Body of pancreas (tissue), 4 donors: Measurements from ENCODE around the gene YBX3. TPM values are rescaled to one million over a fixed set of nuclear protein-coding genes. Genes with fewer than 3 reads are reported as not detected.

ENCODE experiments used
- ATAC-seq: fragments of 150-250 bp; one replicate; pipeline ENCODE4 v1.9.1; 2016
- DNase-seq, 4 donors: peaks; one replicate each; pipeline ENCODE4 v3.0.0-alpha.2; 2019
- H3K27ac ChIP-seq, 4 donors: fragments of 200-600 bp; sonication (generic); 1 replicate in 3 of 4; 2 replicates in 1 of 4; pipeline versions ENCODE4 v1.5.1 to v1.6.1; 2016 to 2019; ENCODE audit warnings: mild to moderate bottlenecking in 1 of 4, mixed read lengths in 1 of 4, moderate library complexity in 1 of 4
- H3K27me3 ChIP-seq, 2 donors: fragments of 200-600 bp; sonication (generic); one replicate each; pipeline ENCODE4 v1.6.0; 2016; ENCODE audit warnings: mild to moderate bottlenecking in 1 of 2
- H3K36me3 ChIP-seq, 2 donors: fragments of 200-600 bp; sonication (generic); replicated peaks in 1 of 2; 2 replicates each; pipeline ENCODE4 v1.5.1; 2016; ENCODE audit warnings: low read depth in 2 of 2; ENCODE audit not compliant: insufficient read depth in 1 of 2
- H3K4me1 ChIP-seq: fragments of 200-600 bp; sonication (generic); one replicate; pipeline ENCODE4 v1.6.0; 2016
- H3K4me3 ChIP-seq, 2 donors: fragments of 200-600 bp; sonication (generic); 1 replicate in 1 of 2; 2 replicates in 1 of 2; pipeline ENCODE4 v1.5.1; 2016 to 2019
- H3K9me3 ChIP-seq, 3 donors: fragments of 200-600 bp; sonication (generic); 1 replicate in 2 of 3; 2 replicates in 1 of 3; pipeline ENCODE4 v1.5.1; 2016
- POLR2A ChIP-seq, 3 donors: fragments of 450-650 bp; IDR thresholded peaks; one replicate each; pipeline ENCODE4 v1.6.1; 2016; ENCODE audit warnings: antibody characterized with exemption in 3 of 3, mild to moderate bottlenecking in 2 of 3
- WGBS, 2 donors: methylation state at CpG; one replicate each; pipeline ENCODE4 v1.1.5; 2017; 5-methylcytosine and 5-hydroxymethylcytosine counted together
- intact Hi-C: fragments of 100-400 bp; cut with DNase I; formaldehyde crosslinking; loops from one replicate; pipeline ENCODE4 v1.15.1; 2023
- total RNA-seq, 2 donors: library from RNA; depleted of rRNA; stranded (reverse); fragments of >200 nt; gene quantifications; one replicate each; pipeline ENCODE4 v1.1.0, GENCODE V29; 2016
- TF ChIP-seq, protein P1 (sequence below), 7 experiments: fragments of 450-650 bp in 4 of 7; fragments of 200-600 bp in 3 of 7; sonication (generic) in 3 of 7; IDR thresholded peaks; one replicate each; pipeline ENCODE4 v1.5.1; 2016 to 2019; ENCODE audit warnings: antibody characterized with exemption in 7 of 7

Gene YBX3
- total RNA-seq, 2 donors from 2014 or later: 293 to 403 TPM

DNA sequence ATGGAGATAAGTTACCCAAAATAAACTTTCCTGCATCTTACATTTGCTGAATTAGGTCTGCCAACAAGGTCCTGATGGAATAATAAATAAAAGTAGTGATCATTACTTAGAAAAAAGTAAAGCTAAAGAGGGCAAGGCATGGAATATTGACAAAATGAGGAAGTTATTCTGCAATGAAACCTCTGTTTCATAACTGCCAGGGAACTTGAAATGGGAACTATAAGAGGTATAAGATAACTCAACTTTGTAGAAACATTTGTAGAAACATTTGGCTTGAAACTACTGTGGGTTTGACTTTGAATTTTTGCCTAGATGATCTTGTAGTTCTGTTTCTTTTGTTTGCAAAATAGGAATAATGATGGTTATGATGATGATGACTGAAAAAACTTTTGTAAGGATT is 18.7 kb upstream of the YBX3 start:
- intact Hi-C loops: no loop called here
- H3K4me3 ChIP-seq: no peak overlapping the region
- ATAC-seq (no peak), DNase-seq (no peak)
- no peaks in the 10 kb centered on the region for H3K4me1 ChIP-seq
- TF ChIP-seq POLR2A (IDR thresholded peaks at IDR 0.05): no peak
- TF ChIP-seq, protein P1, sequence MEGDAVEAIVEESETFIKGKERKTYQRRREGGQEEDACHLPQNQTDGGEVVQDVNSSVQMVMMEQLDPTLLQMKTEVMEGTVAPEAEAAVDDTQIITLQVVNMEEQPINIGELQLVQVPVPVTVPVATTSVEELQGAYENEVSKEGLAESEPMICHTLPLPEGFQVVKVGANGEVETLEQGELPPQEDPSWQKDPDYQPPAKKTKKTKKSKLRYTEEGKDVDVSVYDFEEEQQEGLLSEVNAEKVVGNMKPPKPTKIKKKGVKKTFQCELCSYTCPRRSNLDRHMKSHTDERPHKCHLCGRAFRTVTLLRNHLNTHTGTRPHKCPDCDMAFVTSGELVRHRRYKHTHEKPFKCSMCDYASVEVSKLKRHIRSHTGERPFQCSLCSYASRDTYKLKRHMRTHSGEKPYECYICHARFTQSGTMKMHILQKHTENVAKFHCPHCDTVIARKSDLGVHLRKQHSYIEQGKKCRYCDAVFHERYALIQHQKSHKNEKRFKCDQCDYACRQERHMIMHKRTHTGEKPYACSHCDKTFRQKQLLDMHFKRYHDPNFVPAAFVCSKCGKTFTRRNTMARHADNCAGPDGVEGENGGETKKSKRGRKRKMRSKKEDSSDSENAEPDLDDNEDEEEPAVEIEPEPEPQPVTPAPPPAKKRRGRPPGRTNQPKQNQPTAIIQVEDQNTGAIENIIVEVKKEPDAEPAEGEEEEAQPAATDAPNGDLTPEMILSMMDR (IDR thresholded peaks at IDR 0.05): no peak
- no peaks in the 10 kb centered on the region for H3K27me3 ChIP-seq
- no peak overlapping the region for H3K27ac ChIP-seq
- H3K36me3 ChIP-seq: no peaks in the 10 kb centered on the region
- no peaks in the 10 kb centered on the region for H3K9me3 ChIP-seq

DNA sequence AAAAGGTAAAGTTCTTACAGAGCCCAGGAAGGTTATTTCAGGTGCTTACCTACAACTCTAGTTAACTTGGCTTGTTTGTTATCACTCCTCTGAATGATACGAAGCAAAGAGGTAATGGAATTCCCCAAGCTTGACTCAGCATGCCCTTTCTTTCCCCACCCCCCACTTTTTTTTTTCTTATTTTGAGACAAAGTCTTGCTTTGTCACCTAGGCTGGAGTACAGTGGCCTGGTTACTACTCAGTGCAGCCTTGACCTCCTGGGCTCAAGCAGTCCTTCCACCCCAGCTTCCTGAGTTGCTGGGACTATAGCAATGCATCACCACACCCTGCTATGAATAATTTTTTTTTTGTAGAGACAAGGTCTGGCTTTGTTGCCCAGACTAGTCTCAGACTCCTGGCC is 17.1 kb upstream of the YBX3 start:
- no peaks in the 10 kb centered on the region for H3K9me3 ChIP-seq
- H3K27ac ChIP-seq: no peak overlapping the region
- H3K27me3 ChIP-seq: no peaks in the 10 kb centered on the region
- intact Hi-C loops: no loop called here
- ATAC-seq: peak; percentile 75
- H3K4me1 ChIP-seq: no peaks in the 10 kb centered on the region
- no peak for DNase-seq
- no peak for TF ChIP-seq POLR2A (IDR thresholded peaks at IDR 0.05)
- TF ChIP-seq, protein P1 (IDR thresholded peaks at IDR 0.05): no peak
- H3K4me3 ChIP-seq: no peak overlapping the region
- no peaks in the 10 kb centered on the region for H3K36me3 ChIP-seq
- WGBS, 2 donors: 19 to 21% methylated on average over 1 of the region's 1 CpG

DNA sequence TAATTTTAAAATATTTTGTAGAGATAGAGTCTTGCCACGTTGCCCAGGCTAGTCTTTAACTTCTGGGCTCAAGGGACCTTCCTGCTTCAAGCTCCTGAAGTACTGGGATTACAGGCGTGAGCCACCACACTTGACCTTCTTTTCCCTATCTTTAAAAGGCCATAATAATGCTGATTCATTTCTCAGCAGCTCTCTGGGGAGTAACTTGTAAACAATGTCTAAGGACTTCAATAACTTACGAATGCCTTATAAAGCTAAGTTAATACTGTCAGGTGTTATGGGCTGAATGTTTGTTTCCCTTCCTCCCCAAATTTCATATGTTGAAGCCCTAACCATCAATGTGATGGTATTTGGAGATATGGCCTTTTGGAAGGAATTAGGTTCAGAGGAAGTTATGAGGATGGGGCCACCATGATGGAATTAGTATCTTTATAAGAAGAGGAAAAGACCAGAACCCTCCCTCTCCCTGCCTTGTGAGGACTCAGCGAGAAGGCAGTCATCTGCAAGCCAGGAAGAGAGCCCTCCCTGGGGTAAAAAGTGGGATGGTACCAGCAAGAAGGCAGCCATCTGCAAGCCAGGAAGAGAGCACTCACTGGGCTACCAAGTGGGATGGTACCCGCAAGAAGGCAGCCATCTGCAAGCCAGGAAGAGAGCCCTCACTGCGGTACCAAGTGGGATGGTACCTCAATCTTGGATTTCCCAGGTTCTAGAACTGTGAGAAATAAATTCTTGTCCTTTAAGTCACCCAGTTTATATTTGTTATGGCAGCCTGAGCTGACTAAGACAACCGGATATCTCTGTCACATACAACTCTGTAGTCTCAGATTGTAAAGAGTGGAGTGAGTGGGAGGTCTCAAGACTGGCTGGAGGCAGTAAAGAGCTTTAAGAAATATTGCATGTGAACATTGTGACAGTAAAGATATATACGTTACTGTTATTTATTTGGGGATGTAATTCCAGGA is 16.3 kb upstream of the YBX3 start:
- 76 to 83% methylated on average over 8 of the region's 8 CpGs for WGBS, 2 donors
- intact Hi-C loops: no loop called here
- TF ChIP-seq, protein P1 (IDR thresholded peaks at IDR 0.05): no peak
- no peak for TF ChIP-seq POLR2A (IDR thresholded peaks at IDR 0.05)
- no peaks in the 10 kb centered on the region for H3K9me3 ChIP-seq
- H3K4me3 ChIP-seq: no peak overlapping the region
- DNase-seq: no peak
- no peak overlapping the region for H3K27ac ChIP-seq
- no peaks in the 10 kb centered on the region for H3K36me3 ChIP-seq
- ATAC-seq: no peak
- H3K4me1 ChIP-seq: no peaks in the 10 kb centered on the region
- H3K27me3 ChIP-seq: no peaks in the 10 kb centered on the region

DNA sequence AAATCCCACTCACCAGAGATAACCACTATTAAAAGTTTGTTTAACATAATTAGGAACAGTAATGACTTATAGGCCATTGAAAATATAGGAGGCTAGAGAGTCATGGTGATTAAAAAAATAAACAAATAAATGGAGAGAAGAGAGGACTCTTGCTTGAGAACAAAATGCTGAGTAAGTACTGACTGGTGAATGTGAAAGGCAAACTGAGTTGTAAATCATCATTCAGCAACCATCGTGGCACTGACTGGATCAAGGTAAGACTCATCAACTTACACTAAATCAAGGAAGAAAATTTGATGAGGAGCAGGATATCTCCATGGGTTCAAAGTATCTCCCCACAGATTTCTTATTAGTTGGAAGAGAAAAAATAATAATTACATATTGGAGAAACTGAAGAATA is 14.1 kb upstream of the YBX3 start:
- TF ChIP-seq, protein P1 (IDR thresholded peaks at IDR 0.05): no peak
- TF ChIP-seq POLR2A (IDR thresholded peaks at IDR 0.05): no peak
- H3K27me3 ChIP-seq: no peaks in the 10 kb centered on the region

DNA sequence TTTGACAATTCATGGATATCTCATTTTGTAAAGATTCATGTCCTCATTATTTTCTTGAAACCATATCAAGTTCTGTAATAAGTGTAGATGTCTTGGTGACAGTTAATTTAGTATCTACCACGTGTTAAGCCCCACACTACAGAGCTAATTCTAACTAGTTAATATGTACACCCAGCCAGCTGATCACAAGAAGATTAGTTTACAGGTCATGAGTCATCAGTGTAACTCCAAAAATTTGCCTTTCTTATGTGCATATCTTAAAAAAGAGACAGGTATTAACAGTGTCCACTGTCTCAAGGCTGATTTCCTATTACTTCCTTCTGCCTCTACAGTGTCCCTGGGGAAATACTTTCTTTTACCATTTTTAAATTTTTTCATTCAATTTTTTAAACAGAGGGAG is 13.3 kb upstream of the YBX3 start:
- TF ChIP-seq, protein P1 (IDR thresholded peaks at IDR 0.05): no peak
- no peak for TF ChIP-seq POLR2A (IDR thresholded peaks at IDR 0.05)
- no peaks in the 10 kb centered on the region for H3K36me3 ChIP-seq
- intact Hi-C loops: no loop called here
- H3K9me3 ChIP-seq: no peaks in the 10 kb centered on the region
- DNase-seq (no peak), ATAC-seq (no peak)
- no peaks in the 10 kb centered on the region for H3K4me1 ChIP-seq
- 28 to 30% methylated on average over 1 of the region's 1 CpG for WGBS, 2 donors
- no peak overlapping the region for H3K4me3 ChIP-seq
- no peak overlapping the region for H3K27ac ChIP-seq
- no peaks in the 10 kb centered on the region for H3K27me3 ChIP-seq

More for the DNA sequence above, 14.1 kb upstream of the YBX3 start:
- DNase-seq (no peak), ATAC-seq (no peak)
- no peak overlapping the region for H3K27ac ChIP-seq
- no peak overlapping the region for H3K4me3 ChIP-seq
- intact Hi-C loops: no loop called here
- H3K4me1 ChIP-seq: no peaks in the 10 kb centered on the region
- no peaks in the 10 kb centered on the region for H3K36me3 ChIP-seq
- H3K9me3 ChIP-seq: no peaks in the 10 kb centered on the region
- 56 to 58% methylated on average over 1 of the region's 1 CpG for WGBS, 2 donors
